ENCODE data around the gene NKIRAS2. TPM values are rescaled to one million over a fixed set of nuclear protein-coding genes. Genes with fewer than 3 reads are reported as not detected.

The NKIRAS2 gene
- total and polyA plus RNA-seq, 2 of the 4 experiments (the other 2 are of a cell fraction): 25.6 to 51.8 TPM

- no TSS peak for BruUV-seq (replicated peaks)
- Histone ChIP-seq H3K79me1 (ENCODE audit: low read depth in 1 of 2, low read length in 2 of 2) (peaks cover 45 to 85% of the 10 kb centered on the region in 2 experiments), H2BK120ac (ENCODE audit: low read depth, low read length) (no peak overlapping the region), H3K27me3 (ENCODE audit: control insufficient read depth, insufficient read depth, low read length) (no peaks in the 10 kb centered on the region), H2BK20ac (ENCODE audit: low read depth, low read length) (no peak overlapping the region), H3K27ac (ENCODE audit: insufficient read depth, low read length) (no peak overlapping the region), H4K91ac (ENCODE audit: insufficient read depth, low read depth, low read length) (no peak overlapping the region), H3K9me1 (ENCODE audit: insufficient read depth, low read length) (peaks cover 24% of the 10 kb centered on the region), H3K9ac (ENCODE audit: low read depth, low read length) (no peak overlapping the region), H2AK5ac (ENCODE audit: low read depth, low read length) (no peak overlapping the region), H3K4me2 (ENCODE audit: low read depth, low read length) (no peak overlapping the region), H4K8ac (ENCODE audit: low read depth in 2 of 2, low read length in 2 of 2) (no peak overlapping the region), H2AK9ac (replicated peaks; ENCODE audit: low read depth, low read length, poor library complexity) (no peak overlapping the region), H4K20me1 (ENCODE audit: insufficient read depth, low read length) (peaks cover 46% of the 10 kb centered on the region), H3K18ac (ENCODE audit: low read depth, low read length) (no peak overlapping the region), H3K56ac (ENCODE audit: extremely low read depth, insufficient read depth, low read length) (no peak overlapping the region), H3K36me3 (ENCODE audit: control insufficient read depth, insufficient read depth, low read length) (peaks cover 39% of the 10 kb centered on the region), H3K23ac (ENCODE audit: low read depth, low read length) (no peak overlapping the region), H3K9me3 (ENCODE audit: control insufficient read depth, insufficient read depth, low read length) (no peaks in the 10 kb centered on the region), H3K14ac (replicated peaks; ENCODE audit: low read depth, low read length) (no peak overlapping the region), H3K4me1 (ENCODE audit: control insufficient read depth, insufficient read depth, low read length) (peaks cover 17% of the 10 kb centered on the region), H2BK5ac (ENCODE audit: low read depth, low read length, poor library complexity, severe bottlenecking) (no peak overlapping the region), H2BK15ac (ENCODE audit: low read depth, low read length) (no peak overlapping the region), H2AFZ (replicated peaks; ENCODE audit: low read length, poor library complexity) (no peak overlapping the region), H3K4me3 (ENCODE audit: insufficient read depth, low read depth, low read length) (no peak overlapping the region), H3K4ac (ENCODE audit: low read depth, low read length) (no peak overlapping the region), H4K5ac (ENCODE audit: low read depth, low read length) (no peak overlapping the region)
- TF ChIP-seq CEBPB (IDR thresholded peaks at IDR 0.05; ENCODE audit: low read depth, low read length) (no peak), CHD1 (IDR thresholded peaks at IDR 0.05; ENCODE audit: low read depth, low read length) (no peak), BHLHE40 (IDR thresholded peaks at IDR 0.05; ENCODE audit: low read depth, low read length) (no peak), RAD21 (IDR thresholded peaks at IDR 0.05; ENCODE audit: low read length) (no peak), ELK1 (IDR thresholded peaks at IDR 0.05; ENCODE audit: borderline replicate concordance, low read depth, low read length) (no peak), MAFK (IDR thresholded peaks at IDR 0.05; ENCODE audit: low read depth, low read length) (no peak), RCOR1 (IDR thresholded peaks at IDR 0.05; ENCODE audit: insufficient replicate concordance, low read length) (no peak), MXI1 (IDR thresholded peaks at IDR 0.05; ENCODE audit: borderline replicate concordance, low read depth, low read length) (no peak)
- TF ChIP-seq, protein P1, sequence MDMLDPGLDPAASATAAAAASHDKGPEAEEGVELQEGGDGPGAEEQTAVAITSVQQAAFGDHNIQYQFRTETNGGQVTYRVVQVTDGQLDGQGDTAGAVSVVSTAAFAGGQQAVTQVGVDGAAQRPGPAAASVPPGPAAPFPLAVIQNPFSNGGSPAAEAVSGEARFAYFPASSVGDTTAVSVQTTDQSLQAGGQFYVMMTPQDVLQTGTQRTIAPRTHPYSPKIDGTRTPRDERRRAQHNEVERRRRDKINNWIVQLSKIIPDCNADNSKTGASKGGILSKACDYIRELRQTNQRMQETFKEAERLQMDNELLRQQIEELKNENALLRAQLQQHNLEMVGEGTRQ (IDR thresholded peaks at IDR 0.05; ENCODE audit: low read depth, low read length): no peak
- in situ Hi-C loops (cut with MboI; ENCODE audit: low sequenced_read_pairs) (no loop called here), intact Hi-C loops (cut with micrococcal nuclease) (no loop called here), dilution Hi-C loops (cut with HindIII; ENCODE audit: low sequenced_read_pairs, unreplicated experiment) (no loop called here)
- POLR2A ChIA-PET (ENCODE audit: unreplicated experiment): no interaction called here
- no peak for ATAC-seq (ENCODE audit: low read depth)
- no peak for DNase-seq
- WGBS, 2 experiments (ENCODE audit: extremely low coverage in 2 of 2, insufficient read length in 1 of 2): 100% methylated on average over 1 of the region's 3 CpGs; no CpG with 5 or more reads in 1 of the 2 experiments
- CTCF ChIA-PET: no interaction called here
Measured at GRCh38 chr17:42000413-42001133, 19.3 kb upstream of the NKIRAS2 start.
